Suprapubic skin (tissue), 3 donors: ENCODE measurements around the gene ZFAND3.

Experiments
- EP300 ChIP-seq: sonication (generic); formaldehyde crosslinking; IDR thresholded peaks from one replicate; pipeline ENCODE4 v1.6.1; 2017; ENCODE audit warnings: antibody characterized with exemption
- POLR2A ChIP-seq, 2 donors: fragments of 450-650 bp; IDR thresholded peaks; one replicate each; pipeline ENCODE4 v1.6.1; 2017; ENCODE audit warnings: antibody characterized with exemption in 2 of 2, mild to moderate bottlenecking in 2 of 2, moderate library complexity in 2 of 2
- TF ChIP-seq, protein P1 (sequence below), 2 donors: fragments of 200-600 bp in 1 of 2; fragments of 450-650 bp in 1 of 2; sonication (generic) in 1 of 2; IDR thresholded peaks; one replicate each; pipeline ENCODE4 v1.5.1; 2016 to 2019; ENCODE audit warnings: antibody characterized with exemption in 2 of 2, mild to moderate bottlenecking in 1 of 2, moderate library complexity in 1 of 2

- TF ChIP-seq, protein P1, sequence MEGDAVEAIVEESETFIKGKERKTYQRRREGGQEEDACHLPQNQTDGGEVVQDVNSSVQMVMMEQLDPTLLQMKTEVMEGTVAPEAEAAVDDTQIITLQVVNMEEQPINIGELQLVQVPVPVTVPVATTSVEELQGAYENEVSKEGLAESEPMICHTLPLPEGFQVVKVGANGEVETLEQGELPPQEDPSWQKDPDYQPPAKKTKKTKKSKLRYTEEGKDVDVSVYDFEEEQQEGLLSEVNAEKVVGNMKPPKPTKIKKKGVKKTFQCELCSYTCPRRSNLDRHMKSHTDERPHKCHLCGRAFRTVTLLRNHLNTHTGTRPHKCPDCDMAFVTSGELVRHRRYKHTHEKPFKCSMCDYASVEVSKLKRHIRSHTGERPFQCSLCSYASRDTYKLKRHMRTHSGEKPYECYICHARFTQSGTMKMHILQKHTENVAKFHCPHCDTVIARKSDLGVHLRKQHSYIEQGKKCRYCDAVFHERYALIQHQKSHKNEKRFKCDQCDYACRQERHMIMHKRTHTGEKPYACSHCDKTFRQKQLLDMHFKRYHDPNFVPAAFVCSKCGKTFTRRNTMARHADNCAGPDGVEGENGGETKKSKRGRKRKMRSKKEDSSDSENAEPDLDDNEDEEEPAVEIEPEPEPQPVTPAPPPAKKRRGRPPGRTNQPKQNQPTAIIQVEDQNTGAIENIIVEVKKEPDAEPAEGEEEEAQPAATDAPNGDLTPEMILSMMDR (IDR thresholded peaks at IDR 0.05) = no peak
- TF ChIP-seq POLR2A (IDR thresholded peaks at IDR 0.05) (no peak), EP300 (no peak)
Observed at GRCh38 chr6:38142178-38142902, 322.8 kb downstream of the ZFAND3 start.
